RPMI8226 (cell line): ENCODE data around the gene DNAH7.
"Not testable (repeated sequence)": the region's sequence is repeated elsewhere in the genome, so short reads cannot be mapped to it uniquely, and the experiment has no call there.

Source experiments
- DNase-seq: peaks from one replicate; pipeline ENCODE4 v3.0.0-alpha.2; 2015

DNAH7 gene

DNA sequence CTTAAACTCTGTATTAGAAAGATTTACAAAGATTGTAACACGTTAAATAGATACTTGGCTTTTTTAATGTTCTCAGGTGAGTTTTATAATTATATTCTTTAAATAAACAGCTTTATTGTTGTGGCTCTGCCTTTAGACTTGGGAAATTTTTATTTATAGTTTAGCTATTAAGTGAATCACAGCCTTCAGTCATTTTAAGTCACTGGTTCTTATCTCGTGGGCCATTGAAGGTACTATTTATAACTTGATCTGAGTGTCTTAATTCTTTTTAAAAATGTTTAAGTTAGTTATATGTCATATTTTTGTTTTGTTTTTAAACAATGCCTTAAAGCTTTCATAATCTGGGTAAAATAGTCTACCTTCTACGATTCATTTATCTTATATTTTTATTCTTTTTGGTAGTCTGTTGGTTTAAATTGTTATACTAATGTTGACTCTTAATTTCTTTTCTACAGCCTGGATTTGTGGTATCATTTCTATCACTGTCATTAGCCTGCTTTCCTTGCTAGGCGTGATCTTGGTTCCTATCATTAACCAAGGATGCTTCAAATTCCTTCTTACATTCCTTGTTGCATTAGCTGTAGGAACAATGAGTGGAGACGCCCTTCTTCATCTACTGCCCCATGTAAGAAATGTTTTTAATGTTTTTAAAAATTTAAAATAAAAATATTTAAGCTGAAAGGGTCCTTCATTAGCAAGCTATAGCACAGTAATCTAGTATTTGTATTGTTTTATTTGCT lies 362.3 kb downstream of the DNAH7 start:
- DNase-seq: no peak

DNA sequence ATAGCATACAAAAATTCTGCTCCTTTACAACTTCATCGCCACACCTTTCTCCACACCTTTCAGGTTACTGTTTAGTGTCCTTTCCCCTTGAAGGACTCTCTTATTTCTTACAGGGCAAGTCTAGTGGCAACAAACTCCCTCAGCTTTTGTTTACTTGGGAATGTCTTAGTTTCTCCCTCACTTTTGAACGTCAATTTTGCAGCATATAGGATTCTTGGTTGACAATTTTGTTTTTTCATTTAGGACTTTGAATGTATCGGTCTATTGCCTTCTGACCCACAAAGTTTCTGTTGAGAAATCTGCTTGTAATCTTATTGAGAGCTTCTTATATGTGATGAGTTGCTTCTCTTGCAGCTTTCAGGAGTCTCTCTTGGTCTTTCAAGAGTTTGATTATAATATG lies 368.2 kb downstream of the DNAH7 start:
- DNase-seq: no peak

DNA sequence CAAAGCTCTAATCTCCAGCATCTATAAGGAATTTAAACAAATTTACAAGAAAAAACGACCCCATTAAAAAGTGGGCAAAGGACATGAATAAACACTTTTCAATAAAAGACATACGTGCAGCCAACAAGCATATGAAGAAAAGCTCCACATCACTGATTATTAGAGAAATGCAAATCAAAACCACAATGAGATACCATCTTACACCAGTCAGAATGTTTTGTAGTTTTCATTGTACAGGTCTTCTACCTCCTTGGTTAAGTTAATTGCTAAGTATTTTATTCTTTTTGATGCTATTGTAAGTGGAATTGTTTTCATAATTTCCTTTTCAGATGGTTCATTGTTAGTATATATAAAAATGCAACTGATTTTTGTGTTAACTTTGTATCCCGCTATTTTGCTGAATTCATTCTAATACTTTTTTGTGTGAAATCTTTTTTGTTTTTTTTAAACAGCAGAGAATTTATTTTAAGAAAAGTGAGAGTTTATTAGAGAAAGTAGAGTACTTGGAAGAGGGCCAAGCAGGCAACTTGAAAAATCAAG lies 370.9 kb downstream of the DNAH7 start:
- no peak for DNase-seq

DNA sequence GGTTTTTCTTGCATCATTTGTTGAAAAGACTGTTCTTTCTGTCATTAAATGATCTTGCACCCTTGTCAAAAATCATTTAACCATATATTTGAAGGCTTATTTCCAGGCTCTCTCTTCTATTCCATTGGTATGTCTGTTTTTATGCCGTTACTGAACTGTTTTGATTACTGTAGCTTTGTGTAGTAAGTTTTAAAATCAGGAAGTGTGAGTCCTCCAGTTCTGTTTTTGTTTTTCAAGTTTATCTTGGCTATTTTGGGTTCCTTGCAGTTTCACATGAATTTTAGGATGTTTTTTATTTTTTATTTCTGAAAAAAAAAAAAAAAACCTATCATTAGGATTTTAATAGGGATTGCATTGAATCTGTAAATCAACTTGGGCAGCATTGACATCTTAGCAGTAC lies 372.6 kb downstream of the DNAH7 start:
- DNase-seq: no peak

DNA sequence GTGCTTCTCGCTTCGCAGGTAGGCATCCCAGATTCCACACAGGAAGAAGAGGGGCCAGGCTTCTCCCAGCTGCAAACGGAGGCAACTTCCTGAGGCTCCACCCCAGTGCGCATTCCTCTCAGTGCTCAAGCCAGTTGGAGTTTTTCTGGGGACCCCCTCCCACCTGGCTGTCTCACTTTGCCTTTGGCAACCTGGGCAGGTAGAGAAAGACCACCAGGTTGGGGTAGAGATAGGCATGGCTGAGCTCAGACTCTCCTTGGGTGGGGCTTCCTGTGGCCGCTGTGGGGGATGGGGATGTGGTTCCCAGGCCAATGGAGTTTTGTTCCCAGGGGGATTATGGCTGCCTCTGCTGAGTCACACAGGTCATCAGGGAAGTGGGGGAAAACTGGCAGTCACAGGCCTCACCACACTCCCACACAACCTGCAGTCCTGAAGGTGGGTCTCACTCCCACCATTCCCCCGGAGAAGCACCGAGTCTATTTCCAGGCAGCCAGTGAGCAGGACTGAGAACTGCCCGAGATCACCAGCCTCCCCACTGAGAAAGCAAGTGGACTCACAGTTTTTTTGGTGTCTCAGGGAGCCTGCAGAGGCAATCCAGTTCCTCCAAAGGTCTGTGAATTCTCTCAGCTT lies 373.5 kb downstream of the DNAH7 start:
- DNase-seq: no peak

DNA sequence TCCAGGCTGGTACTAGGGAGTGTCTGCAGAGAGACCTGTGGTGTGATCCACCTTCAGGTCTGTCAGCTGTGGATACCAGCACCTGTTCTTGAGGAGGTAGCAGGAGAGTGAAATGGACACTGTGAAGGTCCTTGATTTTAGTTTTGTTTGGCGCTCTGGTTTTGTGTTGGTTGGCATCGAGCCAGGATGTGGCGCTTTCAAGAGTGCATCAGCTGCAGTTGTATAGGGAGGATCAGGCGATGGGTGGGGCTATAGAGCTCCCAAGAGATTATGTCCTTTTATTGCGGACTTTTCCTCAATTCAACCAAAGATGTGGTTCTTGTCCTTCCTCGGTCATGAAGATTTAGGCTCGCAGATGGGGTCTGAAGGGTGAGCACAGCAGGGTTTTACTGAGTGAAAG lies 374.1 kb downstream of the DNAH7 start:
- no peak for DNase-seq

DNA sequence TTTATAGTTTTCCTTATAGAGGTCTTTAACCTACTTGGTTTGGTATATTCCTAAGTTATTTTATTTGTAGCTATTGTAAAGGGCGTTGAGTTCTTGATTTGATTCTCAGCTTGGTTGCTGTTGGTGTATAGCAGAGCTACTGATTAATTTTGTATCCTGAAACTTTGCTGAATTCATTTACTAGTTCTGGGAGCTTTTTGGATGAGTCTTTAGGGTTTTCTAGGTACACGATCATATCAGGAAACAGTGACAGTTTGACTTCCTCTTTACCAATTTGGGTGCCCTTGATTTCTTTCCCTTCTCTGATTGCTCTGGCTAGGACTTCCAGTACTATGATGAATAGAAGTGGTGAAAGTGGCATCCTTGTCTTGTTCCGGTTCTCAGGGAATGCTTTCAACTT lies 376.1 kb downstream of the DNAH7 start:
- DNase-seq: not testable (repeated sequence)
